HCT116 (cell line): ENCODE measurements around the gene SLC43A3.

ENCODE experiments used
- EZH2phosphoT487 ChIP-seq: fragments of 200-600 bp; IDR thresholded peaks from 2 replicates; pipeline ENCODE4 v1.6.1; 2018; ENCODE audit warnings: antibody characterized with exemption, borderline replicate concordance
- POLR2A ChIP-seq: IDR thresholded peaks from 2 replicates; pipeline ENCODE4 v1.7.0; 2011; ENCODE audit warnings: borderline replicate concordance; ENCODE audit not compliant: insufficient read depth, insufficient read length; ENCODE audit errors: extremely low read depth
- POLR2AphosphoS5 ChIP-seq: IDR thresholded peaks from 2 replicates; pipeline ENCODE4 v1.6.1; 2011; ENCODE audit warnings: mild to moderate bottlenecking, low read depth, low read length, moderate library complexity
- YY1 ChIP-seq: IDR thresholded peaks from 2 replicates; pipeline ENCODE4 v1.6.1; 2011; ENCODE audit warnings: low read length, low read depth, moderate library complexity, mild to moderate bottlenecking; ENCODE audit not compliant: insufficient replicate concordance; ENCODE audit errors: extremely low read depth
- TF ChIP-seq, protein P1 (sequence below), 3 experiments: fragments of 200-600 bp in 1 of 3; sonication (generic) in 1 of 3; IDR thresholded peaks in 2 of 3; conservative IDR thresholded peaks in 1 of 3; 2 replicates each; pipeline ENCODE4 v1.5.1; 2012 to 2017; ENCODE audit warnings: low read depth in 2 of 3, low read length in 2 of 3, antibody characterized with exemption in 1 of 3, borderline replicate concordance in 1 of 3, control low read depth in 1 of 3, mild to moderate bottlenecking in 1 of 3, mixed read lengths in 1 of 3, mixed run types in 1 of 3, moderate library complexity in 1 of 3; ENCODE audit not compliant: insufficient read depth in 1 of 3
- TF ChIP-seq, protein P2 (sequence below): IDR thresholded peaks from 2 replicates; pipeline ENCODE4 v1.6.1; 2012; ENCODE audit warnings: low read depth

- TF ChIP-seq, protein P1, sequence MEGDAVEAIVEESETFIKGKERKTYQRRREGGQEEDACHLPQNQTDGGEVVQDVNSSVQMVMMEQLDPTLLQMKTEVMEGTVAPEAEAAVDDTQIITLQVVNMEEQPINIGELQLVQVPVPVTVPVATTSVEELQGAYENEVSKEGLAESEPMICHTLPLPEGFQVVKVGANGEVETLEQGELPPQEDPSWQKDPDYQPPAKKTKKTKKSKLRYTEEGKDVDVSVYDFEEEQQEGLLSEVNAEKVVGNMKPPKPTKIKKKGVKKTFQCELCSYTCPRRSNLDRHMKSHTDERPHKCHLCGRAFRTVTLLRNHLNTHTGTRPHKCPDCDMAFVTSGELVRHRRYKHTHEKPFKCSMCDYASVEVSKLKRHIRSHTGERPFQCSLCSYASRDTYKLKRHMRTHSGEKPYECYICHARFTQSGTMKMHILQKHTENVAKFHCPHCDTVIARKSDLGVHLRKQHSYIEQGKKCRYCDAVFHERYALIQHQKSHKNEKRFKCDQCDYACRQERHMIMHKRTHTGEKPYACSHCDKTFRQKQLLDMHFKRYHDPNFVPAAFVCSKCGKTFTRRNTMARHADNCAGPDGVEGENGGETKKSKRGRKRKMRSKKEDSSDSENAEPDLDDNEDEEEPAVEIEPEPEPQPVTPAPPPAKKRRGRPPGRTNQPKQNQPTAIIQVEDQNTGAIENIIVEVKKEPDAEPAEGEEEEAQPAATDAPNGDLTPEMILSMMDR (IDR thresholded peaks at IDR 0.05 in 2 of 3, conservative IDR thresholded peaks at IDR 0.05 in 1 of 3; ENCODE audit: borderline replicate concordance in 1 of 3, insufficient read depth in 1 of 3, low read depth in 2 of 3, low read length in 2 of 3): no peak
- no peak for TF ChIP-seq EZH2phosphoT487
- TF ChIP-seq, protein P2, sequence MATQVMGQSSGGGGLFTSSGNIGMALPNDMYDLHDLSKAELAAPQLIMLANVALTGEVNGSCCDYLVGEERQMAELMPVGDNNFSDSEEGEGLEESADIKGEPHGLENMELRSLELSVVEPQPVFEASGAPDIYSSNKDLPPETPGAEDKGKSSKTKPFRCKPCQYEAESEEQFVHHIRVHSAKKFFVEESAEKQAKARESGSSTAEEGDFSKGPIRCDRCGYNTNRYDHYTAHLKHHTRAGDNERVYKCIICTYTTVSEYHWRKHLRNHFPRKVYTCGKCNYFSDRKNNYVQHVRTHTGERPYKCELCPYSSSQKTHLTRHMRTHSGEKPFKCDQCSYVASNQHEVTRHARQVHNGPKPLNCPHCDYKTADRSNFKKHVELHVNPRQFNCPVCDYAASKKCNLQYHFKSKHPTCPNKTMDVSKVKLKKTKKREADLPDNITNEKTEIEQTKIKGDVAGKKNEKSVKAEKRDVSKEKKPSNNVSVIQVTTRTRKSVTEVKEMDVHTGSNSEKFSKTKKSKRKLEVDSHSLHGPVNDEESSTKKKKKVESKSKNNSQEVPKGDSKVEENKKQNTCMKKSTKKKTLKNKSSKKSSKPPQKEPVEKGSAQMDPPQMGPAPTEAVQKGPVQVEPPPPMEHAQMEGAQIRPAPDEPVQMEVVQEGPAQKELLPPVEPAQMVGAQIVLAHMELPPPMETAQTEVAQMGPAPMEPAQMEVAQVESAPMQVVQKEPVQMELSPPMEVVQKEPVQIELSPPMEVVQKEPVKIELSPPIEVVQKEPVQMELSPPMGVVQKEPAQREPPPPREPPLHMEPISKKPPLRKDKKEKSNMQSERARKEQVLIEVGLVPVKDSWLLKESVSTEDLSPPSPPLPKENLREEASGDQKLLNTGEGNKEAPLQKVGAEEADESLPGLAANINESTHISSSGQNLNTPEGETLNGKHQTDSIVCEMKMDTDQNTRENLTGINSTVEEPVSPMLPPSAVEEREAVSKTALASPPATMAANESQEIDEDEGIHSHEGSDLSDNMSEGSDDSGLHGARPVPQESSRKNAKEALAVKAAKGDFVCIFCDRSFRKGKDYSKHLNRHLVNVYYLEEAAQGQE: no peak
- no peak for TF ChIP-seq POLR2A
- no peak for TF ChIP-seq YY1
- no peak for TF ChIP-seq POLR2AphosphoS5
These were observed 4.3 kb downstream of the SLC43A3 start for GRCh38 chr11:57422669-57423068.
